Measurements from ENCODE around the gene SPOCK1. TPM values are rescaled to one million over a fixed set of nuclear protein-coding genes. Genes with fewer than 3 reads are reported as not detected.

The SPOCK1 gene
- total RNA-seq, 1 experiment from 2014 or later: 23.9 TPM

GRCh38 chr5:137280656-137281055 lies 218.5 kb downstream of the SPOCK1 start:
- DNase-seq: no peak
- intact Hi-C loops (cut with micrococcal nuclease; ENCODE audit: unreplicated experiment): no loop called here
- Histone ChIP-seq H3K4me2 (no peak overlapping the region), H3F3A (ENCODE audit: insufficient read depth, low read depth) (no peaks in the 10 kb centered on the region), H3K27ac (no peak overlapping the region), H3K79me2 (ENCODE audit: low read depth) (no peaks in the 10 kb centered on the region), H3K9me2 (ENCODE audit: insufficient read depth) (no peaks in the 10 kb centered on the region), H4K20me1 (ENCODE audit: insufficient read depth) (no peaks in the 10 kb centered on the region), H3K27me3 (ENCODE audit: insufficient read depth, low read depth) (no peaks in the 10 kb centered on the region), H3K9me3 (ENCODE audit: insufficient read depth, low read depth) (no peaks in the 10 kb centered on the region), H2AFZ (no peak overlapping the region), H3K4me3 (no peak overlapping the region), H3K4me1 (replicated peaks; ENCODE audit: insufficient read depth) (peaks cover 27% of the 10 kb centered on the region), H3K36me3 (ENCODE audit: low read depth) (no peaks in the 10 kb centered on the region)
- CTCF ChIA-PET: no interaction called here
- BruUV-seq (replicated peaks): no TSS peak
- TF ChIP-seq EZH2 (IDR thresholded peaks at IDR 0.05; ENCODE audit: low read depth): no peak
- POLR2A ChIA-PET (ENCODE audit: unreplicated experiment): no interaction called here

- H3K9me3 ChIP-seq (ENCODE audit: insufficient read depth, low read depth): no peaks in the 10 kb centered on the region
- DNase-seq: no peak
- peaks cover 27% of the 10 kb centered on the region for H3K4me1 ChIP-seq (replicated peaks; ENCODE audit: insufficient read depth)
- no TSS peak for BruUV-seq (replicated peaks)
- no peak overlapping the region for H2AFZ ChIP-seq
- H3K4me3 ChIP-seq: no peak overlapping the region
- CTCF ChIA-PET: no interaction called here
- H3K27ac ChIP-seq: no peak overlapping the region
- intact Hi-C loops (cut with micrococcal nuclease; ENCODE audit: unreplicated experiment): no loop called here
- no peaks in the 10 kb centered on the region for H3K36me3 ChIP-seq (ENCODE audit: low read depth)
- no peaks in the 10 kb centered on the region for H3K27me3 ChIP-seq (ENCODE audit: insufficient read depth, low read depth)
- no peaks in the 10 kb centered on the region for H4K20me1 ChIP-seq (ENCODE audit: insufficient read depth)
- POLR2A ChIA-PET (ENCODE audit: unreplicated experiment): no interaction called here
- no peaks in the 10 kb centered on the region for H3K9me2 ChIP-seq (ENCODE audit: insufficient read depth)
- no peak for TF ChIP-seq CTCF (conservative IDR thresholded peaks at IDR 0.05)
- no peak for TF ChIP-seq EZH2 (IDR thresholded peaks at IDR 0.05; ENCODE audit: low read depth)
- no peak overlapping the region for H3K4me2 ChIP-seq
- no peaks in the 10 kb centered on the region for H3F3A ChIP-seq (ENCODE audit: insufficient read depth, low read depth)
- H3K79me2 ChIP-seq (ENCODE audit: low read depth): no peaks in the 10 kb centered on the region
Observed at GRCh38 chr5:137279521-137280231, 219.4 kb downstream of the SPOCK1 start.

GRCh38 chr5:137278476-137278875 lies 220.7 kb downstream of the SPOCK1 start:
- ChIA-PET CTCF (no interaction called here), POLR2A (ENCODE audit: unreplicated experiment) (no interaction called here)
- no peak for TF ChIP-seq EZH2 (IDR thresholded peaks at IDR 0.05; ENCODE audit: low read depth)
- no peak for TF ChIP-seq CTCF (conservative IDR thresholded peaks at IDR 0.05)
- DNase-seq: no peak
- H3K27me3 ChIP-seq (ENCODE audit: insufficient read depth, low read depth): no peaks in the 10 kb centered on the region
- H3K27ac ChIP-seq: no peak overlapping the region
- H3K79me2 ChIP-seq (ENCODE audit: low read depth): no peaks in the 10 kb centered on the region
- no peaks in the 10 kb centered on the region for H3K36me3 ChIP-seq (ENCODE audit: low read depth)
- no TSS peak for BruUV-seq (replicated peaks)
- no peak overlapping the region for H2AFZ ChIP-seq
- H4K20me1 ChIP-seq (ENCODE audit: insufficient read depth): no peaks in the 10 kb centered on the region
- intact Hi-C loops (cut with micrococcal nuclease; ENCODE audit: unreplicated experiment): no loop called here
- H3K9me3 ChIP-seq (ENCODE audit: insufficient read depth, low read depth): no peaks in the 10 kb centered on the region
- H3K4me3 ChIP-seq: no peak overlapping the region
- no peaks in the 10 kb centered on the region for H3K9me2 ChIP-seq (ENCODE audit: insufficient read depth)
- no peaks in the 10 kb centered on the region for H3F3A ChIP-seq (ENCODE audit: insufficient read depth, low read depth)
- H3K4me1 ChIP-seq (replicated peaks; ENCODE audit: insufficient read depth): peaks cover 22% of the 10 kb centered on the region
- no peak overlapping the region for H3K4me2 ChIP-seq

GRCh38 chr5:137275083-137275482 lies 224.0 kb downstream of the SPOCK1 start:
- H3K4me1 ChIP-seq (replicated peaks; ENCODE audit: insufficient read depth): no peaks in the 10 kb centered on the region
- no peak overlapping the region for H3K4me2 ChIP-seq
- no peak for DNase-seq

More at GRCh38 chr5:137275083-137275482, 224.0 kb downstream of the SPOCK1 start:
- Histone ChIP-seq H3F3A (ENCODE audit: insufficient read depth, low read depth) (no peaks in the 10 kb centered on the region), H3K4me3 (no peak overlapping the region), H3K79me2 (ENCODE audit: low read depth) (no peaks in the 10 kb centered on the region), H3K9me2 (ENCODE audit: insufficient read depth) (no peaks in the 10 kb centered on the region), H3K27ac (no peak overlapping the region), H4K20me1 (ENCODE audit: insufficient read depth) (no peaks in the 10 kb centered on the region), H3K27me3 (ENCODE audit: insufficient read depth, low read depth) (no peaks in the 10 kb centered on the region), H3K9me3 (ENCODE audit: insufficient read depth, low read depth) (no peaks in the 10 kb centered on the region), H3K36me3 (ENCODE audit: low read depth) (no peaks in the 10 kb centered on the region), H2AFZ (no peak overlapping the region)
- CTCF ChIA-PET: no interaction called here
- intact Hi-C loops (cut with micrococcal nuclease; ENCODE audit: unreplicated experiment): no loop called here
- BruUV-seq (replicated peaks): no TSS peak
- POLR2A ChIA-PET (ENCODE audit: unreplicated experiment): no interaction called here
- no peak for TF ChIP-seq EZH2 (IDR thresholded peaks at IDR 0.05; ENCODE audit: low read depth)
- no peak for TF ChIP-seq CTCF (conservative IDR thresholded peaks at IDR 0.05)

Data from PC-9 (cell line).